BLaER1 treated with 17β-estradiol and CSF1 and Interleukin-3, amounts not matched to agents 10 nM and 100 nM (cell line): ENCODE measurements around the gene CLCN5.
"Not testable (repeated sequence)": the region's sequence is repeated elsewhere in the genome, so short reads cannot be mapped to it uniquely, and the experiment has no call there.

ENCODE experiments used
- H3K27ac ChIP-seq, 11 experiments: shearing (Covaris generic); formaldehyde crosslinking; 2 replicates each; pipeline ENCODE4 v1.8.1; 2022
- H3K27me3 ChIP-seq, 11 experiments: shearing (Covaris generic); formaldehyde crosslinking; 2 replicates each; pipeline ENCODE4 v1.8.1; 2022
- H3K36me3 ChIP-seq, 11 experiments: shearing (Covaris generic); formaldehyde crosslinking; 2 replicates each; pipeline ENCODE4 v1.8.1; 2022
- H3K4me1 ChIP-seq, 10 experiments: shearing (Covaris generic); formaldehyde crosslinking; 2 replicates each; pipeline ENCODE4 v1.8.1; 2022
- H3K4me2 ChIP-seq, 11 experiments: shearing (Covaris generic); formaldehyde crosslinking; 2 replicates each; pipeline ENCODE4 v1.8.1; 2022
- H3K4me3 ChIP-seq, 10 experiments: shearing (Covaris generic); formaldehyde crosslinking; 2 replicates each; pipeline ENCODE4 v1.8.1; 2022
- H3K9ac ChIP-seq, 11 experiments: shearing (Covaris generic); formaldehyde crosslinking; 2 replicates each; pipeline ENCODE4 v1.8.1; 2022
- H3K9me3 ChIP-seq, 11 experiments: shearing (Covaris generic); formaldehyde crosslinking; replicated peaks in 1 of 11; 2 replicates each; pipeline ENCODE4 v1.8.1; 2022
- H4K20me1 ChIP-seq, 11 experiments: shearing (Covaris generic); formaldehyde crosslinking; 2 replicates each; pipeline ENCODE4 v1.8.1; 2022
- Cebpa-rat ChIP-seq, 11 experiments: shearing (Covaris generic); IDR thresholded peaks; 2 replicates each; pipeline ENCODE4 v1.8.1; 2022

The CLCN5 gene

DNA sequence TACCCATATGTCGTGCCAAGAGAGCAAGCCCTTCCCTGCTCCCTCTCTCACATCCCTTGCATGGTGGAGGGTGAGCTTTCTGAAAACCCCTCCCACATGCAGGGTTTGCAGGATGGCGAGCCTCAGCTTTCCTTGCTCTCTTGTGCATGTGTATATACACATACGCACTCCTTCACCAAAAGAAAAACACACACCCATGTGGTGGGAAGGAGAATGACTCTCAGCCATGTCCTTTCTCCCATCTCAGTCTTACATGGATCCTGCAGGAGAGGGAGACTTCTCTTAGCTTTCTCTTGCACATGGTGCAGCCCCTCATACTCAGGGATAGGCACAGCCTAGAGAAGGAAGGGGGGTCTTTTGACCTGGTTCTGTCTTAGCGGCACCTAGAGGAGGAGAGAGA is 81.1 kb downstream of the CLCN5 start:
- Histone ChIP-seq H3K4me2 (peak overlapping the region in 2 of 11 experiments; percentile 51 to 76; a peak in 1 of 22 replicates), H3K4me1 (peaks cover 0 to 47% (median 4%) of the 10 kb centered on the region in 10 experiments; a peak in 9 of 20 replicates), H4K20me1 (peaks cover 0 to 9% (median 0%) of the 10 kb centered on the region in 11 experiments; a peak in 4 of 22 replicates), H3K9me3 (no peaks in the 10 kb centered on the region), H3K9ac (no peak overlapping the region), H3K27ac (no peak overlapping the region), H3K27me3 (peaks cover 79 to 98% (median 94%) of the 10 kb centered on the region in 11 experiments), H3K4me3 (no peak overlapping the region), H3K36me3 (no peaks in the 10 kb centered on the region)
- no peak for TF ChIP-seq Cebpa-rat (IDR thresholded peaks at IDR 0.05)

GRCh38 chrX:50003927-50004326 is 81.5 kb downstream of the CLCN5 start:
- Histone ChIP-seq H3K4me2 (no peak overlapping the region), H3K9ac (no peak overlapping the region), H3K27ac (no peak overlapping the region), H3K27me3 (peaks cover 79 to 98% (median 94%) of the 10 kb centered on the region in 11 experiments), H3K4me3 (no peak overlapping the region), H3K4me1 (peaks cover 0 to 43% (median 4%) of the 10 kb centered on the region in 10 experiments; a peak in 9 of 20 replicates), H4K20me1 (peaks cover 0 to 10% (median 0%) of the 10 kb centered on the region in 11 experiments; a peak in 4 of 22 replicates), H3K36me3 (no peaks in the 10 kb centered on the region), H3K9me3 (no peaks in the 10 kb centered on the region)
- no peak for TF ChIP-seq Cebpa-rat (IDR thresholded peaks at IDR 0.05)

DNA sequence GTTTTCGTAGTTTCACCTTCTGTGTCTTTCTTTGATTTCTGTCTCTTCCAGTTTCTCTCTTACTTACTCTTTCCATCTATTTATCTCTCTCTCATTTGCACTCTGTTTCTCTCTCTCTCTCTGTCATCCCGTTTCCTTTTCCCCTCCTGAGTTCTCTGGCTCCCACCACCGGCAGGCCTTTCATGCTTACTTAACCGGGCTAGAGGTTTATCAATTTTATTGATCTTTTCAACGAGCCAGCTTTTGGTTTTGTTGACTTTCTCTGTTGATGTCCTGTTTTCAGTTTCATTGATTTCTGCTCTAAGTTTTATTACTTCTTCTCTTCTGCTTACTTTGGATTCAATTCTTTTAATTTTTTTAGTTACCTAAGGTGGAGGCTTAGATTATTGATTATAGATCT is 103.2 kb downstream of the CLCN5 start:
- not testable (repeated sequence) for H3K4me3 ChIP-seq, H4K20me1 ChIP-seq, H3K36me3 ChIP-seq, H3K27ac ChIP-seq, H3K4me2 ChIP-seq, H3K9ac ChIP-seq, H3K4me1 ChIP-seq
- Histone ChIP-seq H3K27me3 (peaks cover 13 to 29% (median 23%) of the 10 kb centered on the region in 11 experiments; a peak in 20 of 22 replicates), H3K9me3 (peaks cover 5 to 22% (median 8%) of the 10 kb centered on the region in 11 experiments; a peak in 14 of 22 replicates)

- no peak overlapping the region for H3K4me2 ChIP-seq
- no peak for TF ChIP-seq Cebpa-rat (IDR thresholded peaks at IDR 0.05)
These were observed 112.7 kb downstream of the CLCN5 start for GRCh38 chrX:50035126-50035525.

DNA sequence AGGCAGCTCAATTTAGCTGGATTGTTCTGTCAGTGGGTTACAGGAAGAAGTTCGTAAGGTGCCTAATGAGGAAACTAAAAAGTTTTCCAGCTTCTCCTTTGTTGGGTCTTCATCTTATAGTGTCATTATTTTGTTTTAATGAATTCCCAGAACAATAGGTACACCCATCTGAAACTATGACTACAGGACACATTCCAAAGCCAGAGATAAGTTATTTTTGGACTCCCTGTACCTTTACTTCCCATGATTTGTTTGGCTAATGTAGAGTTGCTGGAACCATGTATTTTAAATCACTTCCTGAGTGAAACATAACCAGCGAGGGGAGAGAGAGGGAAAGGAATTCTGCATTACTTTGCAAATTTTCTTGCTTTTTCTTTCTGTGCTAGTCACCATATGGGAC is 114.0 kb downstream of the CLCN5 start:
- Histone ChIP-seq H3K4me1 (0 out of 20 replicates have a peak, but pooled peaks cover 0 to 13% (median 0%) of the 10 kb centered on the region in 10 experiments), H3K4me3 (no peak overlapping the region), H3K9me3 (no peaks in the 10 kb centered on the region), H3K4me2 (peak overlapping the region in 2 of 11 experiments; percentile 2 to 9; a peak in 2 of 22 replicates), H3K9ac (no peak overlapping the region), H3K27me3 (peaks cover 37 to 64% (median 57%) of the 10 kb centered on the region in 11 experiments; a peak in 20 of 22 replicates), H3K27ac (no peak overlapping the region), H3K36me3 (no peaks in the 10 kb centered on the region), H4K20me1 (no peaks in the 10 kb centered on the region)
- TF ChIP-seq Cebpa-rat (IDR thresholded peaks at IDR 0.05), result no peak

More at GRCh38 chrX:50035126-50035525, 112.7 kb downstream of the CLCN5 start:
- Histone ChIP-seq H3K27ac (no peak overlapping the region), H4K20me1 (no peaks in the 10 kb centered on the region), H3K9me3 (no peaks in the 10 kb centered on the region), H3K36me3 (no peaks in the 10 kb centered on the region), H3K27me3 (peaks cover 36 to 68% (median 60%) of the 10 kb centered on the region in 11 experiments; a peak in 20 of 22 replicates), H3K9ac (no peak overlapping the region), H3K4me1 (0 out of 20 replicates have a peak, but pooled peaks cover 0 to 13% (median 0%) of the 10 kb centered on the region in 10 experiments), H3K4me3 (no peak overlapping the region)

DNA sequence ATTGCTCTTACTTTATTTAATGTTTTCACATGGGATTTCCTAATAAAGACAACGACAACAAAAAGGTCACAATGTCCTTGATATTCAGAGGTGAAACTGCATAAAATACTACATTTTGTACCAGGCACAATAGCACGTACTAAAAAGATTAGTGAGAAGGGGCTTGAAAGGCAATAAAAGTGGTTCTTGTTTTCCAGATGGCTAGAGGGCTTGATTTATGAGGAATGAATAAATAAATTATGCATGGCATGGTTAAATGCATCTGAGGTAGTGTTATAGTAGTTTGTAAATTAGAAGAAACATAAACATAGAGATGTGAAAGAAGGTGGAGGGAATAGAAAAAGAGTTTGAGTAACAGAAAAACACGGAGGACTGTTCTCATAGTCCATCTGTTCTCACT is 123.4 kb downstream of the CLCN5 start:
- Histone ChIP-seq H3K4me2 (no peak overlapping the region), H4K20me1 (peaks cover 0 to 4% (median 0%) of the 10 kb centered on the region in 11 experiments; a peak in 2 of 22 replicates), H3K36me3 (peaks cover 0 to 21% (median 0%) of the 10 kb centered on the region in 11 experiments; a peak in 2 of 22 replicates), H3K9ac (no peak overlapping the region), H3K4me3 (no peak overlapping the region), H3K4me1 (no peaks in the 10 kb centered on the region), H3K27me3 (peaks cover 50 to 89% (median 79%) of the 10 kb centered on the region in 11 experiments), H3K9me3 (peaks cover 0 to 4% (median 0%) of the 10 kb centered on the region in 11 experiments; a peak in 2 of 22 replicates), H3K27ac (no peak overlapping the region)
- TF ChIP-seq Cebpa-rat (IDR thresholded peaks at IDR 0.05), result no peak

DNA sequence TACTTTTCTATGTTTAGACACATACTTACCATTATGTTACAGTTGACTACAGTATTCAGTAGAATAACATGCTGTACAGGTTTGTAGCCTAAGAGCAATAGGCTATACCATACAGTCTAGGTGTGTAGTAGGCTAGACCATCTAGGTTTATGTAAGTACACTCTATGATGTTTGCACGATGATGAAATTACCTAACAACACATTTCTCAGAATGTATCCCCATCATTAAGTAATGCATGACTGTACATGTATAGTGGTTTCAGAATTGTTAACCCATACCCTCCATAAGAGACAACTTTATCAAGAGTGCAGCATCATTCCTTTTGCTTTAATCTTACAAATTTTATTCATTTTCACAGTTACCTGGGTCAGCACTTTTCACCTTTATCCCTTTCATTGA is 126.8 kb downstream of the CLCN5 start:
- no peak for TF ChIP-seq Cebpa-rat (IDR thresholded peaks at IDR 0.05)
- Histone ChIP-seq H3K4me2 (no peak overlapping the region), H3K4me3 (no peak overlapping the region), H3K9ac (no peak overlapping the region), H3K4me1 (no peaks in the 10 kb centered on the region), H3K27ac (no peak overlapping the region), H3K36me3 (peaks cover 0 to 7% (median 0%) of the 10 kb centered on the region in 11 experiments; a peak in 2 of 22 replicates), H3K27me3 (peaks cover 78 to 100% (median 96%) of the 10 kb centered on the region in 11 experiments), H3K9me3 (no peaks in the 10 kb centered on the region; a peak in 2 of 22 replicates), H4K20me1 (peaks cover 0 to 4% (median 0%) of the 10 kb centered on the region in 11 experiments; a peak in 2 of 22 replicates)

GRCh38 chrX:50054147-50054546 is 131.8 kb downstream of the CLCN5 start:
- Histone ChIP-seq H3K9ac (no peak overlapping the region), H3K27ac (no peak overlapping the region), H3K27me3 (peaks cover 71 to 98% (median 94%) of the 10 kb centered on the region in 11 experiments), H3K36me3 (peaks cover 0 to 9% (median 0%) of the 10 kb centered on the region in 11 experiments; a peak in 1 of 22 replicates), H3K4me3 (no peak overlapping the region), H3K9me3 (no peaks in the 10 kb centered on the region; a peak in 1 of 22 replicates), H3K4me2 (no peak overlapping the region), H4K20me1 (no peaks in the 10 kb centered on the region), H3K4me1 (no peaks in the 10 kb centered on the region)
- TF ChIP-seq Cebpa-rat (IDR thresholded peaks at IDR 0.05), result no peak

- no peak overlapping the region for H3K4me3 ChIP-seq
- H3K9me3 ChIP-seq, result peaks cover 0 to 14% (median 10%) of the 10 kb centered on the region in 11 experiments; a peak in 11 of 22 replicates
- H3K4me1 ChIP-seq, result no peaks in the 10 kb centered on the region
- H3K36me3 ChIP-seq, result no peaks in the 10 kb centered on the region
- H3K27ac ChIP-seq, result no peak overlapping the region
- no peaks in the 10 kb centered on the region; a peak in 1 of 22 replicates for H4K20me1 ChIP-seq
- H3K27me3 ChIP-seq, result peaks cover 44 to 54% (median 53%) of the 10 kb centered on the region in 11 experiments
- H3K4me2 ChIP-seq, result no peak overlapping the region
- no peak for TF ChIP-seq Cebpa-rat (IDR thresholded peaks at IDR 0.05)
- H3K9ac ChIP-seq, result no peak overlapping the region
These were observed 144.0 kb downstream of the CLCN5 start for GRCh38 chrX:50066318-50066937.
